HCT116 (cell line): ENCODE measurements around the gene LGMN. TPM values are rescaled to one million over a fixed set of nuclear protein-coding genes. Genes with fewer than 3 reads are reported as not detected.

Source experiments
- ATAC-seq: fragments of 200-7000 bp; cut with Tn5 transposase; 2 replicates; pipeline ENCODE4 v1.9.1; 2020; ENCODE audit warnings: mild to moderate bottlenecking, moderate library complexity
- BruUV-seq: library from RNA; stranded (reverse); fragments of 400-500 nt; replicated peaks from 2 replicates; lab custom pipeline; 2021; lab: Mats Ljungman, UMichigan
- CTCF ChIA-PET: fragments of 300-600 bp; sonication (Branson Sonifier 250); formaldehyde crosslinking; loops from one replicate; lab custom pipeline; 2021; ENCODE audit warnings: antibody characterized with exemption; lab: Charles Lee
- POLR2A ChIA-PET: fragments of 300-600, 350-600 bp; sonication (Branson Sonifier 250); formaldehyde crosslinking; loops from one replicate; lab custom pipeline; 2021; ENCODE audit warnings: antibody characterized with exemption; lab: Charles Lee
- RAD21 ChIA-PET, 2 experiments: fragments of 300-600 bp; sonication (Branson Sonifier 250); formaldehyde crosslinking; loops; one replicate each; lab custom pipeline; 2023; ENCODE audit warnings: low total read pairs in 2 of 2; ENCODE audit not compliant: uncharacterized antibody in 2 of 2, unreplicated experiment in 2 of 2, low non-redundant PET in 1 of 2; lab: Charles Lee
- DNase-seq: peaks from one replicate; pipeline ENCODE4 v3.0.0-alpha.2; 2010; ENCODE audit warnings: low read depth, low spot score
- H2AFZ ChIP-seq: fragments of 200-600 bp; shearing (Covaris generic), sonication (generic); 2 replicates; pipeline ENCODE4 v1.6.1; 2017; ENCODE audit warnings: low read depth, mixed run types, mixed read lengths, antibody characterized with exemption, low read length; ENCODE audit not compliant: poor library complexity, severe bottlenecking
- H3K27ac ChIP-seq: 2 replicates; pipeline ENCODE4 v1.5.1; 2012; ENCODE audit warnings: low read depth, low read length
- H3K27me3 ChIP-seq: fragments of 200-600 bp; sonication (generic); 2 replicates; pipeline ENCODE4 v1.6.1; 2016; ENCODE audit warnings: mixed run types, low read length, mixed read lengths; ENCODE audit not compliant: insufficient read depth
- H3K36me3 ChIP-seq, 2 experiments: fragments of 200-500 bp in 1 of 2; fragments of 200-600 bp in 1 of 2; sonication (Bioruptor generic) in 1 of 2; sonication (generic) in 1 of 2; 2 replicates each; pipeline versions ENCODE4 v1.5.1 to v1.6.1; 2014 to 2016; ENCODE audit warnings: low read length in 2 of 2, inconsistent platforms in 1 of 2, mixed read lengths in 1 of 2, mixed run types in 1 of 2; ENCODE audit not compliant: insufficient read depth in 2 of 2, control insufficient read depth in 1 of 2
- H3K4me1 ChIP-seq, 2 experiments: fragments of 200-600 bp in 1 of 2; sonication (generic) in 1 of 2; 2 replicates each; pipeline versions ENCODE4 v1.5.1 to v1.6.1; 2012 to 2017; ENCODE audit warnings: low read length in 2 of 2, inconsistent platforms in 1 of 2, mild to moderate bottlenecking in 1 of 2, mixed read lengths in 1 of 2, mixed run types in 1 of 2, moderate library complexity in 1 of 2; ENCODE audit not compliant: insufficient read depth in 2 of 2, control insufficient read depth in 1 of 2
- H3K4me2 ChIP-seq: fragments of 200-600 bp; sonication (generic); 2 replicates; pipeline ENCODE4 v1.6.1; 2017; ENCODE audit warnings: mixed run types, low read length, mixed read lengths
- H3K4me3 ChIP-seq, 2 experiments: fragments of 200-600 bp in 1 of 2; sonication (generic) in 1 of 2; replicated peaks in 1 of 2; 2 replicates each; pipeline ENCODE4 v1.5.1; 2011 to 2016; ENCODE audit warnings: low read length in 2 of 2, control low read depth in 1 of 2, low read depth in 1 of 2, mild to moderate bottlenecking in 1 of 2, mixed read lengths in 1 of 2, mixed run types in 1 of 2
- H3K79me2 ChIP-seq: fragments of 200-600 bp; sonication (generic); 2 replicates; pipeline ENCODE4 v1.6.1; 2017; ENCODE audit warnings: mild to moderate bottlenecking, mixed run types, low read length, moderate library complexity, mixed read lengths; ENCODE audit not compliant: insufficient read depth
- H3K9ac ChIP-seq: fragments of 200-600 bp; sonication (generic); 2 replicates; pipeline ENCODE4 v1.6.1; 2016; ENCODE audit warnings: low read length, mixed read lengths
- H3K9me2 ChIP-seq: fragments of 200-600 bp; sonication (generic), shearing (Covaris generic); 2 replicates; pipeline ENCODE4 v1.6.1; 2017; ENCODE audit warnings: mixed run types, mild to moderate bottlenecking, moderate library complexity; ENCODE audit not compliant: insufficient read depth
- H3K9me3 ChIP-seq, 2 experiments: fragments of 200-500 bp in 1 of 2; fragments of 200-600 bp in 1 of 2; sonication (Bioruptor generic) in 1 of 2; sonication (generic) in 1 of 2; 2 replicates each; pipeline ENCODE4 v1.6.1; 2014 to 2017; ENCODE audit warnings: low read length in 2 of 2, mixed read lengths in 2 of 2, inconsistent platforms in 1 of 2, low read depth in 1 of 2, mild to moderate bottlenecking in 1 of 2, mixed run types in 1 of 2, moderate library complexity in 1 of 2; ENCODE audit not compliant: control insufficient read depth in 1 of 2, insufficient read depth in 1 of 2
- H4K20me1 ChIP-seq: fragments of 200-600 bp; sonication (generic), shearing (Covaris generic); 2 replicates; pipeline ENCODE4 v1.6.1; 2017; ENCODE audit warnings: mixed run types, mild to moderate bottlenecking, moderate library complexity; ENCODE audit not compliant: insufficient read depth
- CBX3 ChIP-seq: IDR thresholded peaks from 2 replicates; pipeline ENCODE4 v1.6.1; 2012; ENCODE audit warnings: low read depth
- CEBPB ChIP-seq: IDR thresholded peaks from 2 replicates; pipeline ENCODE4 v1.6.1; 2012; ENCODE audit warnings: low read depth
- EGR1 ChIP-seq: IDR thresholded peaks from 2 replicates; pipeline ENCODE4 v1.6.1; 2012; ENCODE audit warnings: low read depth
- ELF1 ChIP-seq: IDR thresholded peaks from 2 replicates; pipeline ENCODE4 v1.6.1; 2012; ENCODE audit warnings: low read depth, borderline replicate concordance
- EZH2 ChIP-seq: fragments of 200-600 bp; sonication (generic); IDR thresholded peaks from 2 replicates; pipeline ENCODE4 v1.6.1; 2017; ENCODE audit warnings: antibody characterized with exemption, mixed run types
- EZH2phosphoT487 ChIP-seq: fragments of 200-600 bp; IDR thresholded peaks from 2 replicates; pipeline ENCODE4 v1.6.1; 2018; ENCODE audit warnings: antibody characterized with exemption, borderline replicate concordance
- JUND ChIP-seq: IDR thresholded peaks from 2 replicates; pipeline ENCODE4 v1.6.1; 2012
- ZFX ChIP-seq: fragments of 450-650 bp; IDR thresholded peaks from 2 replicates; pipeline ENCODE4 v1.6.1; 2017
- intact Hi-C: fragments of 100-400 bp; cut with micrococcal nuclease; formaldehyde crosslinking; loops from 2 replicates; pipeline ENCODE4 v1.10.0; 2022
- total RNA-seq: library from RNA; stranded (reverse); gene quantifications from one replicate; pipeline ENCODE4 v1.2.1, GENCODE V29; 2021; ENCODE audit not compliant: unreplicated experiment
- TF ChIP-seq, protein P1 (sequence below), 3 experiments: fragments of 200-600 bp in 1 of 3; sonication (generic) in 1 of 3; IDR thresholded peaks in 2 of 3; conservative IDR thresholded peaks in 1 of 3; 2 replicates each; pipeline ENCODE4 v1.5.1; 2012 to 2017; ENCODE audit warnings: low read depth in 2 of 3, low read length in 2 of 3, antibody characterized with exemption in 1 of 3, borderline replicate concordance in 1 of 3, control low read depth in 1 of 3, mild to moderate bottlenecking in 1 of 3, mixed read lengths in 1 of 3, mixed run types in 1 of 3, moderate library complexity in 1 of 3; ENCODE audit not compliant: insufficient read depth in 1 of 3

LGMN gene
- total RNA-seq, 1 experiment from 2014 or later, result 44.9 TPM

DNA sequence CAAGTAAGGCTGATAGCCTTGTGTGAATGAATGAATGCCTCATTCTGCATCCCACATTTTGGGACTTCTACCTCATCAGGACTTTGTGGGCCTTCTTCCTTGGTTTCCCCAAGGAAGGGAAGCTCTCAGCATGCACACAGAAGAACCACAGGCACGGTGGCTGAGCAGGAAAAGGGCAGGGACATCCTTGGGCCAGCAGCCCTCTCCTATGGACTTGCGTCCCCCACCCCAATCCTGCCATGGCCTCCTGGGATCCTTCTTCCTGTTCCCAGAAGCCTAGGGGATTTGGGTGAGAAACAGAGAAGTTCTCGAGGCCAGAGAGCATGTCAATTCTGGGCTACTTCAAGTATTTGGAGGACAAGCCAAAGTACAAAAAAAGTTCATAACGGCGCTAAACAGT, 69.7 kb downstream of the LGMN start:
- Histone ChIP-seq H2AFZ (no peak overlapping the region), H3K9ac (no peak overlapping the region), H3K27ac (no peak overlapping the region), H3K4me1 (peaks cover 2 to 10% of the 10 kb centered on the region in 2 experiments; a peak in 2 of 4 replicates), H3K36me3 (peaks cover 2 to 15% of the 10 kb centered on the region in 2 experiments; a peak in 1 of 4 replicates), H3K4me2 (no peak overlapping the region), H3K79me2 (no peaks in the 10 kb centered on the region), H4K20me1 (no peaks in the 10 kb centered on the region), H3K27me3 (no peaks in the 10 kb centered on the region), H3K4me3 (no peak overlapping the region)
- no peak for ATAC-seq
- POLR2A ChIA-PET, result no interaction called here
- no peak for DNase-seq
- CTCF ChIA-PET, result no interaction called here
- intact Hi-C loops, result no loop called here
- TF ChIP-seq CBX3 (no peak), CEBPB (no peak), EGR1 (no peak), EZH2 (no peak), ZFX (no peak), ELF1 (no peak)
- TF ChIP-seq, protein P1, sequence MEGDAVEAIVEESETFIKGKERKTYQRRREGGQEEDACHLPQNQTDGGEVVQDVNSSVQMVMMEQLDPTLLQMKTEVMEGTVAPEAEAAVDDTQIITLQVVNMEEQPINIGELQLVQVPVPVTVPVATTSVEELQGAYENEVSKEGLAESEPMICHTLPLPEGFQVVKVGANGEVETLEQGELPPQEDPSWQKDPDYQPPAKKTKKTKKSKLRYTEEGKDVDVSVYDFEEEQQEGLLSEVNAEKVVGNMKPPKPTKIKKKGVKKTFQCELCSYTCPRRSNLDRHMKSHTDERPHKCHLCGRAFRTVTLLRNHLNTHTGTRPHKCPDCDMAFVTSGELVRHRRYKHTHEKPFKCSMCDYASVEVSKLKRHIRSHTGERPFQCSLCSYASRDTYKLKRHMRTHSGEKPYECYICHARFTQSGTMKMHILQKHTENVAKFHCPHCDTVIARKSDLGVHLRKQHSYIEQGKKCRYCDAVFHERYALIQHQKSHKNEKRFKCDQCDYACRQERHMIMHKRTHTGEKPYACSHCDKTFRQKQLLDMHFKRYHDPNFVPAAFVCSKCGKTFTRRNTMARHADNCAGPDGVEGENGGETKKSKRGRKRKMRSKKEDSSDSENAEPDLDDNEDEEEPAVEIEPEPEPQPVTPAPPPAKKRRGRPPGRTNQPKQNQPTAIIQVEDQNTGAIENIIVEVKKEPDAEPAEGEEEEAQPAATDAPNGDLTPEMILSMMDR (IDR thresholded peaks at IDR 0.05 in 2 of 3, conservative IDR thresholded peaks at IDR 0.05 in 1 of 3; ENCODE audit: borderline replicate concordance in 1 of 3, insufficient read depth in 1 of 3, low read depth in 2 of 3, low read length in 2 of 3), result no peak
- TF ChIP-seq, all 23 proteins: peak for 0
- Histone ChIP-seq H3K9me3 (no peaks in the 10 kb centered on the region), H3K9me2 (no peaks in the 10 kb centered on the region)
- RAD21 ChIA-PET, result no interaction called here
- no TSS peak for BruUV-seq

- no peak overlapping the region for H3K4me3 ChIP-seq
- CTCF ChIA-PET, result no interaction called here
- no peak overlapping the region for H3K27ac ChIP-seq
- H3K9me3 ChIP-seq, result no peaks in the 10 kb centered on the region
- no peaks in the 10 kb centered on the region for H4K20me1 ChIP-seq
- H3K9me2 ChIP-seq, result no peaks in the 10 kb centered on the region
- DNase-seq (no peak), ATAC-seq (no peak)
- peaks cover 2 to 15% of the 10 kb centered on the region in 2 experiments; a peak in 1 of 4 replicates for H3K36me3 ChIP-seq
- RAD21 ChIA-PET, result no interaction called here
- H3K27me3 ChIP-seq, result no peaks in the 10 kb centered on the region
- H3K9ac ChIP-seq, result no peak overlapping the region
- TF ChIP-seq JUND, result no peak
- no peak for TF ChIP-seq EZH2phosphoT487
- no peaks in the 10 kb centered on the region for H3K79me2 ChIP-seq
- no TSS peak for BruUV-seq
- H2AFZ ChIP-seq, result no peak overlapping the region
- POLR2A ChIA-PET, result no interaction called here
- intact Hi-C loops, result no loop called here
- peaks cover 2 to 10% of the 10 kb centered on the region in 2 experiments; a peak in 2 of 4 replicates for H3K4me1 ChIP-seq
- H3K4me2 ChIP-seq, result no peak overlapping the region
These were observed 70.5 kb downstream of the LGMN start for GRCh38 chr14:92677955-92678354.
